ENCODE measurements around the gene RXRA. TPM values are rescaled to one million over a fixed set of nuclear protein-coding genes. Genes with fewer than 3 reads are reported as not detected.

The RXRA gene
- polyA plus RNA-seq, 1 of the 3 experiments (the other 2 are of a cell fraction) = 7.6 TPM

GRCh38 chr9:134370213-134370492 lies 43.9 kb downstream of the RXRA start:
- peaks cover 92% of the 10 kb centered on the region for H4K20me1 ChIP-seq (ENCODE audit: insufficient read depth)
- peaks cover 32 to 70% of the 10 kb centered on the region in 2 experiments for H3K4me1 ChIP-seq (ENCODE audit: control insufficient read depth in 1 of 2, insufficient read depth in 2 of 2, low read depth in 1 of 2, low read length in 1 of 2)
- H3K27ac ChIP-seq (ENCODE audit: low read depth in 2 of 2, low read length in 1 of 2) = no peak overlapping the region
- no peaks in the 10 kb centered on the region for H3K36me3 ChIP-seq (replicated peaks in 1 of 2; ENCODE audit: control insufficient read depth in 1 of 2, insufficient read depth in 2 of 2, low read length in 1 of 2)
- no peak for TF ChIP-seq POLR2AphosphoS5 (IDR thresholded peaks at IDR 0.05; ENCODE audit: low read depth, low read length)
- TF ChIP-seq MAX (IDR thresholded peaks at IDR 0.05; ENCODE audit: low read depth) = no peak
- no peak for TF ChIP-seq GABPA (IDR thresholded peaks at IDR 0.05; ENCODE audit: low read depth)
- no peak for TF ChIP-seq IRF3 (IDR thresholded peaks at IDR 0.05; ENCODE audit: low read depth, low read length)
- no peak for TF ChIP-seq RFX5 (IDR thresholded peaks at IDR 0.05; ENCODE audit: low read length)
- TF ChIP-seq FOXJ3 (CRISPR knock-in tag; IDR thresholded peaks at IDR 0.05) = no peak
- no peak for TF ChIP-seq RXRA (IDR thresholded peaks at IDR 0.05; ENCODE audit: borderline replicate concordance, low read depth)
- no peak for TF ChIP-seq USF1 (IDR thresholded peaks at IDR 0.05; ENCODE audit: borderline replicate concordance, low read depth)
- no peak for TF ChIP-seq SMC3 (IDR thresholded peaks at IDR 0.05; ENCODE audit: low read depth, low read length)
- TF ChIP-seq RCOR1 (IDR thresholded peaks at IDR 0.05; ENCODE audit: low read length) = no peak
- TF ChIP-seq GATA2 (CRISPR knock-in tag; IDR thresholded peaks at IDR 0.05) = no peak
- no peak for TF ChIP-seq REST (IDR thresholded peaks at IDR 0.05; ENCODE audit: low read depth, low read length)
- no peak for TF ChIP-seq JUND (IDR thresholded peaks at IDR 0.05)
- TF ChIP-seq YY1 (IDR thresholded peaks at IDR 0.05; ENCODE audit: low read depth) = no peak
- TF ChIP-seq FOXM1 (IDR thresholded peaks at IDR 0.05; ENCODE audit: low read depth) = no peak
- no peak for TF ChIP-seq TEAD4 (IDR thresholded peaks at IDR 0.05; ENCODE audit: borderline replicate concordance, insufficient read depth)
- TF ChIP-seq SIN3A (IDR thresholded peaks at IDR 0.05; ENCODE audit: borderline replicate concordance, low read depth, low read length) = no peak
- no peak for DNase-seq
- ChIA-PET CTCF (interaction anchor here (0.9 to 1.8 kb wide), 6 partner anchors 14 to 200 kb away, joined by 3 to 8 read pairs (median 4); no protein-coding TSS in a partner anchor), POLR2A (no interaction called here)
- H3K27me3 ChIP-seq (ENCODE audit: insufficient read depth) = no peaks in the 10 kb centered on the region
- no peak overlapping the region for H2AFZ ChIP-seq (ENCODE audit: low read depth)
- H3K9ac ChIP-seq = no peak overlapping the region
- no peaks in the 10 kb centered on the region for H3K9me2 ChIP-seq
- no peaks in the 10 kb centered on the region for H3F3A ChIP-seq (replicated peaks; ENCODE audit: insufficient read depth)
- H3K4me3 ChIP-seq (ENCODE audit: low read depth in 2 of 2, low read length in 1 of 2) = no peak overlapping the region
- H3K79me2 ChIP-seq (ENCODE audit: insufficient read depth) = peaks cover 65% of the 10 kb centered on the region
- no peaks in the 10 kb centered on the region for H3K9me3 ChIP-seq
- 93% methylated on average over 9 of the region's 15 CpGs for WGBS (ENCODE audit: low lambda C conversion rate)
- H3K4me2 ChIP-seq = no peak overlapping the region
